HFFc6 (cell line): ENCODE results near the gene TMEM178B. TPM values are rescaled to one million over a fixed set of nuclear protein-coding genes. Genes with fewer than 3 reads are reported as not detected.

ENCODE experiments used
- DNase-seq: peaks from one replicate; pipeline ENCODE4 v3.0.0-alpha.2; 2018
- H3K27ac Mint-ChIP-seq: 2 replicates; pipeline ENCODE4 v1.8.0; 2020; ENCODE audit warnings: mild to moderate bottlenecking, mixed read lengths
- H3K27me3 Mint-ChIP-seq: 2 replicates; pipeline ENCODE4 v1.8.0; 2021; ENCODE audit warnings: mild to moderate bottlenecking, moderate library complexity, mixed read lengths; ENCODE audit not compliant: insufficient read depth
- H3K36me3 Mint-ChIP-seq: 2 replicates; pipeline ENCODE4 v1.8.0; 2021; ENCODE audit warnings: low read depth, mixed read lengths
- H3K4me1 Mint-ChIP-seq: 2 replicates; pipeline ENCODE4 v1.8.0; 2020; ENCODE audit warnings: low read depth, mixed read lengths
- H3K4me3 Mint-ChIP-seq: 2 replicates; pipeline ENCODE4 v1.8.0; 2020; ENCODE audit warnings: mild to moderate bottlenecking, moderate library complexity, mixed read lengths
- H3K9me3 Mint-ChIP-seq: 2 replicates; pipeline ENCODE4 v1.8.0; 2020; ENCODE audit warnings: mild to moderate bottlenecking, mixed read lengths
- total RNA-seq, 6 experiments: library from RNA; stranded (reverse); fragmentation: NEBNext Ultra II Directional; extraction: Animal tissue kit (Norgen Biotek cat#: 25700); gene quantifications; 2 replicates in 1 of 6; 3 replicates in 5 of 6; pipeline ENCODE4 v1.2.3, GENCODE V29; 2021
- TF ChIP-seq, protein P1 (sequence below): fragments of 200-600 bp; sonication (generic); IDR thresholded peaks from 2 replicates; pipeline ENCODE4 v1.5.0; 2021; ENCODE audit warnings: antibody characterized with exemption, mild to moderate bottlenecking

Gene TMEM178B
- total RNA-seq, 6 experiments from 2014 or later, result 2.8 to 8.4 (median 6.6) TPM

DNA sequence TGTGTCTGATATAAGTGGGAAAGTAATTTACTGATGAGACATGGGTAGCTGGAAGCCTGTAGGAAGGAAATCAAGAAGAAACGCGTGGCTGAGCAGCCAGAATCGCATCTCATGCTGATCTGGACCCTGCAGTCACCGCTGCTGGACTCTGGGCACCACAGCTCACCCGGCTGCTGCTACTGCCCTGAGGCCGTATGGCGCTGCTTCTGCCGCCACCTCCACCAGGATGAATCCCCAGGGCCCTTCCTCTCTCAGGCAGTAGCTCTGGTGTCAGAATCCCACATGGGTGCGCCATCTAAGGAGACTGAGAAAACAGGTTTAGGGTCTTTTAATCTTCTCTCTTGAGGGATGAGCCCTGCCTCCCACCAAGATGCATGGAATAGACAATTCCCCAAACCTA, 407.1 kb downstream of the TMEM178B start:
- Mint-ChIP-seq H3K9me3 (peaks cover 17% of the 10 kb centered on the region), H3K36me3 (no peaks in the 10 kb centered on the region), H3K4me1 (peaks cover 8% of the 10 kb centered on the region), H3K27ac (no peak overlapping the region), H3K27me3 (peaks cover 11% of the 10 kb centered on the region), H3K4me3 (no peak overlapping the region)
- DNase-seq, result no peak
- TF ChIP-seq, protein P1, sequence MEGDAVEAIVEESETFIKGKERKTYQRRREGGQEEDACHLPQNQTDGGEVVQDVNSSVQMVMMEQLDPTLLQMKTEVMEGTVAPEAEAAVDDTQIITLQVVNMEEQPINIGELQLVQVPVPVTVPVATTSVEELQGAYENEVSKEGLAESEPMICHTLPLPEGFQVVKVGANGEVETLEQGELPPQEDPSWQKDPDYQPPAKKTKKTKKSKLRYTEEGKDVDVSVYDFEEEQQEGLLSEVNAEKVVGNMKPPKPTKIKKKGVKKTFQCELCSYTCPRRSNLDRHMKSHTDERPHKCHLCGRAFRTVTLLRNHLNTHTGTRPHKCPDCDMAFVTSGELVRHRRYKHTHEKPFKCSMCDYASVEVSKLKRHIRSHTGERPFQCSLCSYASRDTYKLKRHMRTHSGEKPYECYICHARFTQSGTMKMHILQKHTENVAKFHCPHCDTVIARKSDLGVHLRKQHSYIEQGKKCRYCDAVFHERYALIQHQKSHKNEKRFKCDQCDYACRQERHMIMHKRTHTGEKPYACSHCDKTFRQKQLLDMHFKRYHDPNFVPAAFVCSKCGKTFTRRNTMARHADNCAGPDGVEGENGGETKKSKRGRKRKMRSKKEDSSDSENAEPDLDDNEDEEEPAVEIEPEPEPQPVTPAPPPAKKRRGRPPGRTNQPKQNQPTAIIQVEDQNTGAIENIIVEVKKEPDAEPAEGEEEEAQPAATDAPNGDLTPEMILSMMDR, result no peak

- Mint-ChIP-seq H3K9me3 (peaks cover 17% of the 10 kb centered on the region), H3K4me3 (no peak overlapping the region), H3K27ac (no peak overlapping the region), H3K36me3 (no peaks in the 10 kb centered on the region), H3K27me3 (peaks cover 11% of the 10 kb centered on the region), H3K4me1 (peaks cover 8% of the 10 kb centered on the region)
- no peak for DNase-seq
- TF ChIP-seq, protein P1, result no peak
Observed at GRCh38 chr7:141481971-141482370, 408.1 kb downstream of the TMEM178B start.

GRCh38 chr7:141483044-141483443, 409.2 kb downstream of the TMEM178B start:
- H3K4me1 Mint-ChIP-seq, result peaks cover 2% of the 10 kb centered on the region
- no peaks in the 10 kb centered on the region for H3K36me3 Mint-ChIP-seq

GRCh38 chr7:141484907-141485306, 411.0 kb downstream of the TMEM178B start:
- no peak overlapping the region for H3K4me3 Mint-ChIP-seq
- H3K36me3 Mint-ChIP-seq, result no peaks in the 10 kb centered on the region
- no peak overlapping the region for H3K27ac Mint-ChIP-seq
- H3K9me3 Mint-ChIP-seq, result peaks cover 13% of the 10 kb centered on the region
- TF ChIP-seq, protein P1, result no peak
- no peak for DNase-seq
- H3K4me1 Mint-ChIP-seq, result no peaks in the 10 kb centered on the region
- H3K27me3 Mint-ChIP-seq, result peaks cover 7% of the 10 kb centered on the region

More at GRCh38 chr7:141483044-141483443, 409.2 kb downstream of the TMEM178B start:
- no peak for DNase-seq
- Mint-ChIP-seq H3K4me3 (no peak overlapping the region), H3K9me3 (peaks cover 13% of the 10 kb centered on the region), H3K27me3 (peaks cover 10% of the 10 kb centered on the region), H3K27ac (no peak overlapping the region)
- TF ChIP-seq, protein P1, result no peak

DNA sequence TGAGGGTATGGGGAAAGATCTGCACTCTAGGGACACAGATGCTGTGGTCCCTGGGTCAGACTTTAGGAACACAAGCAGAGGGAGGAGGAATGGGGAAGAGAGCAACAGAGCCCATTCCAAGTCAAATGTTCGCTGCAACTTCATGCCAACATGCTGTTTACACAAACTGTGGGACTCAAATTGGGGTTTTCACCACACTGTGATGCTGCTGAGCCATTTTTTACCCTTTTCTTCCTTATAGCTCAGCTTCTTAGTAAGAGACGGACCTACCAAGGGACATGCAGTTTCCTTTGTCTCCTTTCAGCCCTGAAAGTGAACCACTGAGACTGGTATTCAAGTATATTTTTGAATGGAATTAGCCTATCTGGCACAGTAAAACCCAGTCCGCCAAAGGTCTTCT, 413.1 kb downstream of the TMEM178B start:
- Mint-ChIP-seq H3K9me3 (peaks cover 13% of the 10 kb centered on the region), H3K27ac (no peak overlapping the region), H3K4me1 (no peaks in the 10 kb centered on the region), H3K36me3 (no peaks in the 10 kb centered on the region), H3K4me3 (no peak overlapping the region), H3K27me3 (peaks cover 3% of the 10 kb centered on the region)
- TF ChIP-seq, protein P1, result no peak
- DNase-seq, result no peak

DNA sequence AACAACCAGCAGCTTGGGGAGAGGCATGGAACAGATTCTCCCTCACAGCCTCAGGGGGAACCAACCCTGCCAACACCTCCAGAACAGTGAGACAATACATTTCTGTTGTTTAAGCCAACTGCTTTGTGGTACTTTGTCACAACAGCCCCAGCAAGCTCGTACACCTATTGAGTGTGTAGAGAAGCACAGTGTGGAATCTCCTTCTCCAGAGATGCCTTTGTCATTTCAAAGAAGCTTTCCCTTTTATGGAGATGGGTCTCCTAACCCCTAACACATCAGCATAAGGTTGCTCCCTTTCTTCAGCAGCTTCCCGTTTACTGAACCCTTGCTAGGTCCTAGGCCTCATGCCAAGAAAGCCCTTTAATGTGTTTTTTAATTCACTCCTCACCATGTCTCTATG, 416.6 kb downstream of the TMEM178B start:
- TF ChIP-seq, protein P1, result no peak
- Mint-ChIP-seq H3K27ac (no peak overlapping the region), H3K36me3 (no peaks in the 10 kb centered on the region), H3K27me3 (peaks cover 6% of the 10 kb centered on the region), H3K4me1 (no peaks in the 10 kb centered on the region), H3K9me3 (peaks cover 6% of the 10 kb centered on the region; the same call in 1 of the 2 replicates), H3K4me3 (no peak overlapping the region)
- DNase-seq, result no peak
